Measurements from ENCODE around the gene PLXNA4. TPM values are rescaled to one million over a fixed set of nuclear protein-coding genes. Genes with fewer than 3 reads are reported as not detected.

The PLXNA4 gene
- total and polyA plus RNA-seq, 9 of the 15 experiments (the other 6 are each of a cell fraction or from before 2014, with no cell fraction given), result under 0.01 to 0.09 TPM; not detected in 7

- TF ChIP-seq, protein P1, sequence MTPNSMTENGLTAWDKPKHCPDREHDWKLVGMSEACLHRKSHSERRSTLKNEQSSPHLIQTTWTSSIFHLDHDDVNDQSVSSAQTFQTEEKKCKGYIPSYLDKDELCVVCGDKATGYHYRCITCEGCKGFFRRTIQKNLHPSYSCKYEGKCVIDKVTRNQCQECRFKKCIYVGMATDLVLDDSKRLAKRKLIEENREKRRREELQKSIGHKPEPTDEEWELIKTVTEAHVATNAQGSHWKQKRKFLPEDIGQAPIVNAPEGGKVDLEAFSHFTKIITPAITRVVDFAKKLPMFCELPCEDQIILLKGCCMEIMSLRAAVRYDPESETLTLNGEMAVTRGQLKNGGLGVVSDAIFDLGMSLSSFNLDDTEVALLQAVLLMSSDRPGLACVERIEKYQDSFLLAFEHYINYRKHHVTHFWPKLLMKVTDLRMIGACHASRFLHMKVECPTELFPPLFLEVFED (CRISPR knock-in tag; conservative IDR thresholded peaks at IDR 0.05), result no peak
- TF ChIP-seq EHMT2 (IDR thresholded peaks at IDR 0.05) (peak; percentile 84), TSHZ1 (CRISPR knock-in tag; IDR thresholded peaks at IDR 0.05) (no peak), BRD9 (IDR thresholded peaks at IDR 0.05; ENCODE audit: low read depth, partially characterized antibody) (no peak), TAF7 (tag; IDR thresholded peaks at IDR 0.05) (no peak), YY1 (IDR thresholded peaks at IDR 0.05; ENCODE audit: borderline replicate concordance in 1 of 3, control insufficient read depth in 1 of 3, extremely low read depth in 1 of 3, insufficient read depth in 3 of 3, insufficient read length in 1 of 3, insufficient replicate concordance in 2 of 3, low read depth in 1 of 3, low read length in 2 of 3) (no peak), HCFC1 (IDR thresholded peaks at IDR 0.05; ENCODE audit: low read depth, low read length) (no peak), FOXP1 (CRISPR knock-in tag; IDR thresholded peaks at IDR 0.05) (no peak), SMARCA4 (IDR thresholded peaks at IDR 0.05) (no peak), CBX1 (IDR thresholded peaks at IDR 0.05; ENCODE audit: low read depth) (no peak), RAD21 (CRISPR knock-in tag; conservative IDR thresholded peaks at IDR 0.05 in 1 of 2, IDR thresholded peaks at IDR 0.05 in 1 of 2) (peak in 1 of 2 experiments; percentile 52; a peak in 2 of 4 replicates), RBBP5 (IDR thresholded peaks at IDR 0.05; ENCODE audit: borderline replicate concordance, insufficient read depth, low read length, poor library complexity, severe bottlenecking) (no peak), SAP30 (IDR thresholded peaks at IDR 0.05; ENCODE audit: borderline replicate concordance, insufficient read depth, low read depth, low read length, poor library complexity, severe bottlenecking) (no peak), GATAD2A (IDR thresholded peaks at IDR 0.05) (no peak), RFX7 (CRISPR knock-in tag; IDR thresholded peaks at IDR 0.05) (no peak)
- TF ChIP-seq, protein P2, sequence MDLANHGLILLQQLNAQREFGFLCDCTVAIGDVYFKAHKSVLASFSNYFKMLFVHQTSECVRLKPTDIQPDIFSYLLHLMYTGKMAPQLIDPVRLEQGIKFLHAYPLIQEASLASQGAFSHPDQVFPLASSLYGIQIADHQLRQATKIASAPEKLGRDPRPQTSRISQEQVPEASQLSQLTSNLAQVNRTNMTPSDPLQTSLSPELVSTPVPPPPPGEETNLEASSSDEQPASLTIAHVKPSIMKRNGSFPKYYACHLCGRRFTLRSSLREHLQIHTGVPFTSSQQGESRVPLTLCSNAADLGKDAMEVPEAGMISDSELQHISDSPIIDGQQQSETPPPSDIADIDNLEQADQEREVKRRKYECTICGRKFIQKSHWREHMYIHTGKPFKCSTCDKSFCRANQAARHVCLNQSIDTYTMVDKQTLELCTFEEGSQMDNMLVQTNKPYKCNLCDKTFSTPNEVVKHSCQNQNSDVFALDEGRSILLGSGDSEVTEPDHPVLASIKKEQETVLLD (IDR thresholded peaks at IDR 0.05), result no peak
- TF ChIP-seq, protein P3, sequence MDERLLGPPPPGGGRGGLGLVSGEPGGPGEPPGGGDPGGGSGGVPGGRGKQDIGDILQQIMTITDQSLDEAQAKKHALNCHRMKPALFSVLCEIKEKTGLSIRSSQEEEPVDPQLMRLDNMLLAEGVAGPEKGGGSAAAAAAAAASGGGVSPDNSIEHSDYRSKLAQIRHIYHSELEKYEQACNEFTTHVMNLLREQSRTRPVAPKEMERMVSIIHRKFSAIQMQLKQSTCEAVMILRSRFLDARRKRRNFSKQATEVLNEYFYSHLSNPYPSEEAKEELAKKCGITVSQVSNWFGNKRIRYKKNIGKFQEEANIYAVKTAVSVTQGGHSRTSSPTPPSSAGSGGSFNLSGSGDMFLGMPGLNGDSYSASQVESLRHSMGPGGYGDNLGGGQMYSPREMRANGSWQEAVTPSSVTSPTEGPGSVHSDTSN (CRISPR knock-in tag; IDR thresholded peaks at IDR 0.05; ENCODE audit: low read depth), result no peak
- TF ChIP-seq, protein P3 (tag; conservative IDR thresholded peaks at IDR 0.05; ENCODE audit: low read depth), result 0 out of 2 replicates have a peak, but pooled peaks have one; percentile 12
Observed at GRCh38 chr7:132518102-132518838, 58.0 kb downstream of the PLXNA4 start (continued).
